Type B pancreatic cell (in vitro differentiated cells): Measurements from ENCODE around the gene KIF9. TPM values are rescaled to one million over a fixed set of nuclear protein-coding genes. Genes with fewer than 3 reads are reported as not detected.
"Not testable (repeated sequence)": the region's sequence is repeated elsewhere in the genome, so short reads cannot be mapped to it uniquely, and the experiment has no call there.

Source experiments
- DNase-seq: peaks from one replicate; pipeline ENCODE4 v3.0.0; 2021; ENCODE audit warnings: mixed read lengths; ENCODE audit not compliant: unreplicated experiment; ENCODE audit errors: extremely low spot score
- H3K27ac Mint-ChIP-seq: 2 replicates; pipeline ENCODE4 v1.8.0; 2021; ENCODE audit warnings: mild to moderate bottlenecking, mixed read lengths
- H3K27me3 Mint-ChIP-seq: 2 replicates; pipeline ENCODE4 v1.8.0; 2021; ENCODE audit warnings: mixed read lengths
- H3K36me3 Mint-ChIP-seq: 2 replicates; pipeline ENCODE4 v1.8.0; 2021; ENCODE audit warnings: mixed read lengths
- H3K4me1 Mint-ChIP-seq: one replicate; pipeline ENCODE4 v1.8.0; 2021; ENCODE audit warnings: mixed read lengths; ENCODE audit not compliant: unreplicated experiment
- H3K4me3 Mint-ChIP-seq: 2 replicates; pipeline ENCODE4 v1.8.0; 2021; ENCODE audit warnings: mild to moderate bottlenecking, mixed read lengths
- H3K9me3 Mint-ChIP-seq: 2 replicates; pipeline ENCODE4 v1.8.0; 2021; ENCODE audit warnings: mixed read lengths
- CTCF ChIP-seq: fragments of 200-600 bp; sonication (generic); conservative IDR thresholded peaks from 2 replicates; pipeline ENCODE4 v1.5.0; 2021; ENCODE audit warnings: antibody characterized with exemption, mild to moderate bottlenecking
- total RNA-seq: library from RNA; stranded (reverse); gene quantifications from 2 replicates; pipeline ENCODE4 v1.2.1, GENCODE V29; 2021; ENCODE audit warnings: low replicate concordance

The KIF9 gene
- total RNA-seq, 1 donor from 2014 or later, result 14.8 TPM

- no peaks in the 10 kb centered on the region for H3K9me3 Mint-ChIP-seq
- H3K27me3 Mint-ChIP-seq, result no peaks in the 10 kb centered on the region
- H3K36me3 Mint-ChIP-seq, result no peaks in the 10 kb centered on the region
- no peak overlapping the region for H3K27ac Mint-ChIP-seq
- no peak overlapping the region for H3K4me3 Mint-ChIP-seq
- no peak for DNase-seq
- H3K4me1 Mint-ChIP-seq, result no peaks in the 10 kb centered on the region
- TF ChIP-seq CTCF, result no peak
These were observed 96.3 kb downstream of the KIF9 start for GRCh38 chr3:47186285-47186684.

- DNase-seq, H3K27me3 Mint-ChIP-seq, H3K4me1 Mint-ChIP-seq, H3K9me3 Mint-ChIP-seq, H3K27ac Mint-ChIP-seq, H3K36me3 Mint-ChIP-seq, H3K4me3 Mint-ChIP-seq: not testable (repeated sequence)
These were observed 100.9 kb downstream of the KIF9 start for GRCh38 chr3:47181685-47182084.

- H3K4me1 Mint-ChIP-seq, DNase-seq, H3K36me3 Mint-ChIP-seq, H3K27me3 Mint-ChIP-seq, H3K27ac Mint-ChIP-seq, H3K9me3 Mint-ChIP-seq, H3K4me3 Mint-ChIP-seq: not testable (repeated sequence)
These were observed 102.6 kb downstream of the KIF9 start for GRCh38 chr3:47180011-47180410.

Other genes starting within 250 kb of the KIF9 start
- 46.1 and 53.2 TPM in 2 replicates for gene SETD2, start 118.7 kb downstream of the KIF9 start, total RNA-seq
- 27.3 and 29.1 TPM in 2 replicates for gene KLHL18, start 145 bp upstream of the KIF9 start, total RNA-seq
- gene PTPN23, start 98.2 kb upstream of the KIF9 start, total RNA-seq, result 52.5 and 54.1 TPM in 2 replicates
- 77.5 and 106 TPM in 2 replicates for gene SCAP, start 193.1 kb upstream of the KIF9 start, total RNA-seq
- 25.1 and 51.3 TPM in 2 replicates for gene ELP6, start 230.9 kb upstream of the KIF9 start, total RNA-seq